Activated CD8-positive, alpha-beta memory T cell treated with anti-CD3 and anti-CD28 coated beads, Interleukin-2, amount 10 ng/mL, durations not matched to agents 7 days and 5 days (primary cell): ENCODE data around the gene HMCES. TPM values are rescaled to one million over a fixed set of nuclear protein-coding genes. Genes with fewer than 3 reads are reported as not detected.
"Not testable (repeated sequence)": the region's sequence is repeated elsewhere in the genome, so short reads cannot be mapped to it uniquely, and the experiment has no call there.

Source experiments
- ATAC-seq: fragments of 150-1000 bp; cut with Tn5 transposase; one replicate; pipeline ENCODE4 v1.10.0; 2021; ENCODE audit warnings: moderate library complexity
- CTCF ChIA-PET: fragments of 350-600 bp; sonication (Branson Sonifier 250); formaldehyde crosslinking; loops from one replicate; lab custom pipeline; 2021; ENCODE audit warnings: antibody characterized with exemption; lab: Charles Lee
- DNase-seq: peaks from one replicate; pipeline ENCODE4 v3.0.0-alpha.2; 2020
- H3K27ac Mint-ChIP-seq: one replicate; pipeline ENCODE4 v1.8.0; 2021; ENCODE audit warnings: mild to moderate bottlenecking, mixed read lengths
- H3K27me3 Mint-ChIP-seq: one replicate; pipeline ENCODE4 v1.8.0; 2021; ENCODE audit warnings: mixed read lengths
- H3K36me3 Mint-ChIP-seq: one replicate; pipeline ENCODE4 v1.8.0; 2021; ENCODE audit warnings: mild to moderate bottlenecking, mixed read lengths
- H3K4me1 Mint-ChIP-seq: one replicate; pipeline ENCODE4 v1.8.0; 2021; ENCODE audit warnings: mixed read lengths
- H3K4me3 Mint-ChIP-seq: one replicate; pipeline ENCODE4 v1.8.0; 2021; ENCODE audit warnings: mild to moderate bottlenecking, moderate library complexity, mixed read lengths
- H3K9me3 Mint-ChIP-seq: one replicate; pipeline ENCODE4 v1.8.0; 2022; ENCODE audit warnings: low read depth, mixed read lengths
- total RNA-seq, 2 experiments: library from RNA; stranded (reverse); gene quantifications; one replicate each; pipeline ENCODE4 v1.2.3, GENCODE V29; 2021

Gene HMCES
- total RNA-seq, 2 experiments from 2014 or later: 43.4 to 52.1 TPM

GRCh38 chr3:129339186-129339585, 60.5 kb downstream of the HMCES start:
- CTCF ChIA-PET, H3K4me3 Mint-ChIP-seq, DNase-seq: not testable (repeated sequence)

GRCh38 chr3:129339833-129340232, 61.2 kb downstream of the HMCES start:
- DNase-seq, CTCF ChIA-PET, H3K36me3 Mint-ChIP-seq, H3K9me3 Mint-ChIP-seq, ATAC-seq, H3K27ac Mint-ChIP-seq, H3K4me1 Mint-ChIP-seq, H3K4me3 Mint-ChIP-seq: not testable (repeated sequence)
- H3K27me3 Mint-ChIP-seq: peaks cover 11% of the 10 kb centered on the region

More at GRCh38 chr3:129339186-129339585, 60.5 kb downstream of the HMCES start:
- H3K4me1 Mint-ChIP-seq, ATAC-seq, H3K36me3 Mint-ChIP-seq, H3K27me3 Mint-ChIP-seq, H3K9me3 Mint-ChIP-seq, H3K27ac Mint-ChIP-seq: not testable (repeated sequence)

- no peak for ATAC-seq
- Mint-ChIP-seq H3K36me3 (no peaks in the 10 kb centered on the region), H3K27ac (no peak overlapping the region), H3K4me3 (no peak overlapping the region), H3K4me1 (peaks cover 4% of the 10 kb centered on the region), H3K27me3 (peaks cover 23% of the 10 kb centered on the region), H3K9me3 (no peaks in the 10 kb centered on the region)
- DNase-seq: no peak
- CTCF ChIA-PET: interaction anchor here (0.6 kb wide), 1 partner anchor 671 kb away, joined by 3 read pairs; no protein-coding TSS in a partner anchor
Observed at GRCh38 chr3:129341331-129342141, 62.9 kb downstream of the HMCES start.

- Mint-ChIP-seq H3K4me3 (no peak overlapping the region), H3K4me1 (peaks cover 4% of the 10 kb centered on the region), H3K36me3 (no peaks in the 10 kb centered on the region), H3K27ac (no peak overlapping the region), H3K9me3 (no peaks in the 10 kb centered on the region), H3K27me3 (peaks cover 24% of the 10 kb centered on the region)
- ATAC-seq: peak; percentile 80
- no peak for DNase-seq
- CTCF ChIA-PET: interaction anchor here (0.9 to 1.2 kb wide), 3 partner anchors 10 to 235 kb away, joined by 3 to 4 read pairs (median 3); no protein-coding TSS in a partner anchor
Observed at GRCh38 chr3:129343643-129344360, 65.1 kb downstream of the HMCES start.

DNA sequence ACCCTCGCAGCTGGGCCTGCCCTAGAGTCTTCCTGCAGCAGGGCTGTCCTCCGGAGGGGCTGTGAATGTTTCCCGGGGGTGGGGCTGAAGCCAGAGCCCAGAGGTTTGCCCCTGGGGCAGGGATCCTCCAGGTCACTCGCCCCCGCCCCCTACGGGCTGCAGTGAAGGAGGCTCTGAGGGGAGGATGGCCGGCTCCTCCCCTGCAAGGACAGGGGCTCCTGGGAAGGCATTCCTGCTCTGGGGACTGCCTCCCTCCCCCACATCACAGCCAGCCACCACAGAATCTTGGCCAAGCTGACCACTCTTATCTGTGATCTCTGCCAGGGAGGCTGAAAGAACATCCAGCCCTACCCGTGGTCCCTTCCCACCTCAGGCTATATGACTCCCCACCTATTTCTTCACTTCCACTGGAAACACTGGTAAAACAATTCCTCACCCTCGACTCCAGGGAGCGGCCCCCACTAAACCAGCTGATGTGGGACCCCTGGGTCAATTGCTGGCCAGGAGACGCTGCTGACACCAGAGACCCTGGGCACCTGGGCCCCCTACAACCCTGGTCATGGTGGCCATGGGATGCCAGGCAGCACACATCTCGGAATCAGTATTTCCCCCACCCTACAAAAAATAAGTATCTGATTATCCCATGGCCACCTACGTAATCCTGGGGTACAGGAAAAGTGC, 66.0 kb downstream of the HMCES start:
- Mint-ChIP-seq H3K27ac (no peak overlapping the region), H3K4me3 (no peak overlapping the region)
- CTCF ChIA-PET: interaction anchor here (0.9 to 1.2 kb wide), 3 partner anchors 9 to 235 kb away, joined by 3 to 4 read pairs (median 3); no protein-coding TSS in a partner anchor

GRCh38 chr3:129345281-129345680, 66.6 kb downstream of the HMCES start:
- H3K4me1 Mint-ChIP-seq: peaks cover 4% of the 10 kb centered on the region
- CTCF ChIA-PET: no interaction called here
- ATAC-seq: no peak
- H3K4me3 Mint-ChIP-seq: no peak overlapping the region
- H3K27ac Mint-ChIP-seq: no peak overlapping the region
- no peak for DNase-seq
- peaks cover 24% of the 10 kb centered on the region for H3K27me3 Mint-ChIP-seq
- H3K9me3 Mint-ChIP-seq: no peaks in the 10 kb centered on the region
- H3K36me3 Mint-ChIP-seq: no peaks in the 10 kb centered on the region

More for the DNA sequence above, 66.0 kb downstream of the HMCES start:
- ATAC-seq (no peak), DNase-seq (no peak)
- Mint-ChIP-seq H3K27me3 (peaks cover 24% of the 10 kb centered on the region), H3K9me3 (no peaks in the 10 kb centered on the region), H3K4me1 (peaks cover 4% of the 10 kb centered on the region), H3K36me3 (no peaks in the 10 kb centered on the region)

DNA sequence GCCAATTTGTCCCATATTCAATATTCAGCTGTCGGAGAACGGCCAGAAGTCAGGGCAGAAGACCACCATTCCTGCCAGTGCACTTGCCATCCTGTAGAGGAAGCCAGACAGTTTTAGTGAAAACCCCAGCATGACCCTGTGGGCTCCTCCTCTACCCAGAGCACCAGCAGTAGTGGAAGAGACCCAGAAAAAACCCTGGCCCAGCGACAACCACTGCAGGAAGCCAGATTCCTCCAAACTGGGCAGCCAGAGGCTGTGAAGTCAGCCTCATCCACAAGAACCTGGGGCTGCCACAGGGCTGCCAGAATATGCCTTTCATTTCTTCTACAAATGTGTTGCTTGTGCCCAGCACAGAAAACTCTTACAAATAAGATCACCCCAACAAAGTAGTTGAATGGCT, 67.3 kb downstream of the HMCES start:
- no peak overlapping the region for H3K4me3 Mint-ChIP-seq
- no peaks in the 10 kb centered on the region for H3K9me3 Mint-ChIP-seq
- CTCF ChIA-PET: no interaction called here
- H3K36me3 Mint-ChIP-seq: no peaks in the 10 kb centered on the region
- DNase-seq (no peak), ATAC-seq (no peak)
- H3K27ac Mint-ChIP-seq: no peak overlapping the region
- H3K4me1 Mint-ChIP-seq: peaks cover 4% of the 10 kb centered on the region
- peaks cover 25% of the 10 kb centered on the region for H3K27me3 Mint-ChIP-seq

GRCh38 chr3:129346695-129347457, 68.2 kb downstream of the HMCES start:
- DNase-seq (no peak), ATAC-seq (no peak)
- Mint-ChIP-seq H3K36me3 (no peaks in the 10 kb centered on the region), H3K27me3 (peaks cover 28% of the 10 kb centered on the region), H3K9me3 (no peaks in the 10 kb centered on the region), H3K27ac (no peak overlapping the region), H3K4me3 (no peak overlapping the region), H3K4me1 (peaks cover 4% of the 10 kb centered on the region)
- CTCF ChIA-PET: no interaction called here

GRCh38 chr3:129347458-129347845, 68.8 kb downstream of the HMCES start:
- Mint-ChIP-seq H3K4me3 (no peak overlapping the region), H3K36me3 (no peaks in the 10 kb centered on the region), H3K27ac (no peak overlapping the region), H3K27me3 (peaks cover 28% of the 10 kb centered on the region), H3K9me3 (no peaks in the 10 kb centered on the region), H3K4me1 (peaks cover 4% of the 10 kb centered on the region)
- ATAC-seq (no peak), DNase-seq (no peak)
- CTCF ChIA-PET: no interaction called here

GRCh38 chr3:129348734-129349133, 70.1 kb downstream of the HMCES start:
- H3K4me1 Mint-ChIP-seq: peaks cover under 1% of the 10 kb centered on the region
- H3K9me3 Mint-ChIP-seq: no peaks in the 10 kb centered on the region
- no peak overlapping the region for H3K4me3 Mint-ChIP-seq
- no peak overlapping the region for H3K27ac Mint-ChIP-seq
- DNase-seq: no peak
- ATAC-seq: no peak
- H3K36me3 Mint-ChIP-seq: no peaks in the 10 kb centered on the region
- peaks cover 22% of the 10 kb centered on the region for H3K27me3 Mint-ChIP-seq
- CTCF ChIA-PET: no interaction called here

DNA sequence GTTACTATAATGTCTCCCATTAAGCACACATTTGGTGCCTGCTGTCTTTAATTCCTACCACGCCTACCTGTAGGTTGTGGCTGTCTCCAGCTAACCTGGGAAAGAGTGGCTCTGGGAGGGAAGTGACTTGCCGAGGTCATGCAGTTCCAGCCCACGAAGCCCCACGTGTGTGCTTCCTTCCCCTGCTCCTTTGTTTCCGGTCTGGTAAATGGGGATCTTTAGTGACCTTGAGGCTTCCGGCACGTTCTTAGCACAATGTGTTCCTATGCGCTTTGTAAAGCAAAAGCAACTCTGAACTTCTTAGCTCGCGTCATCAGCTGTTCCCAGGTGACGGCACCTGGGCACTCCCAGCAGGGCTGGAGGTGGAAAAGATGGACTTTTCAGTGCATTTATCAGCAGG, 70.5 kb downstream of the HMCES start:
- ATAC-seq, DNase-seq, H3K36me3 Mint-ChIP-seq, H3K9me3 Mint-ChIP-seq, CTCF ChIA-PET, H3K27ac Mint-ChIP-seq, H3K4me3 Mint-ChIP-seq, H3K4me1 Mint-ChIP-seq: not testable (repeated sequence)
- H3K27me3 Mint-ChIP-seq: peaks cover 21% of the 10 kb centered on the region

- Mint-ChIP-seq H3K9me3 (no peaks in the 10 kb centered on the region), H3K4me3 (no peak overlapping the region), H3K27me3 (peaks cover 17% of the 10 kb centered on the region), H3K27ac (no peak overlapping the region), H3K36me3 (no peaks in the 10 kb centered on the region), H3K4me1 (no peaks in the 10 kb centered on the region)
- no peak for DNase-seq
- CTCF ChIA-PET: no interaction called here
- no peak for ATAC-seq
Observed at GRCh38 chr3:129349791-129350190, 71.1 kb downstream of the HMCES start.

GRCh38 chr3:129352045-129352444, 73.4 kb downstream of the HMCES start:
- H3K4me3 Mint-ChIP-seq: no peak overlapping the region
- H3K27ac Mint-ChIP-seq: no peak overlapping the region
- no peaks in the 10 kb centered on the region for H3K36me3 Mint-ChIP-seq
- DNase-seq (no peak), ATAC-seq (no peak)
- peaks cover 4% of the 10 kb centered on the region for H3K27me3 Mint-ChIP-seq
- CTCF ChIA-PET: no interaction called here
- H3K4me1 Mint-ChIP-seq: no peaks in the 10 kb centered on the region
- no peaks in the 10 kb centered on the region for H3K9me3 Mint-ChIP-seq
